ENCODE results near the gene NOL3.

GRCh38 chr16:67183284-67183626 lies 12.9 kb downstream of the NOL3 start:
- TF ChIP-seq CTCF (conservative IDR thresholded peaks at IDR 0.05; ENCODE audit: low read depth, low read length) (no peak), POLR2A (IDR thresholded peaks at IDR 0.05; ENCODE audit: low read depth, low read length) (no peak), CHD1 (IDR thresholded peaks at IDR 0.05; ENCODE audit: low read depth, low read length) (no peak), RAD21 (IDR thresholded peaks at IDR 0.05; ENCODE audit: low read length) (no peak), FOS (IDR thresholded peaks at IDR 0.05; ENCODE audit: low read depth, low read length) (no peak)
- TF ChIP-seq, protein P1, sequence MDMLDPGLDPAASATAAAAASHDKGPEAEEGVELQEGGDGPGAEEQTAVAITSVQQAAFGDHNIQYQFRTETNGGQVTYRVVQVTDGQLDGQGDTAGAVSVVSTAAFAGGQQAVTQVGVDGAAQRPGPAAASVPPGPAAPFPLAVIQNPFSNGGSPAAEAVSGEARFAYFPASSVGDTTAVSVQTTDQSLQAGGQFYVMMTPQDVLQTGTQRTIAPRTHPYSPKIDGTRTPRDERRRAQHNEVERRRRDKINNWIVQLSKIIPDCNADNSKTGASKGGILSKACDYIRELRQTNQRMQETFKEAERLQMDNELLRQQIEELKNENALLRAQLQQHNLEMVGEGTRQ (IDR thresholded peaks at IDR 0.05; ENCODE audit: low read depth, low read length) = no peak
